Activated T-helper 1 cell treated with anti-CD3 and anti-CD28 coated beads, Interleukin-12 subunit alpha, Interleukin-12 subunit beta, Interleukin-2, Interleukin-4 antibody, amounts not matched to agents 30 ng/mL and 10 ng/mL and 1 ng/mL, durations not matched to agents 14 hours and 24 hours and 36 hours (primary cell): ENCODE results near the gene LRRC15. TPM values are rescaled to one million over a fixed set of nuclear protein-coding genes. Genes with fewer than 3 reads are reported as not detected.

Experiments
- DNase-seq: peaks from one replicate; pipeline ENCODE4 v3.0.0; 2021; ENCODE audit warnings: low spot score
- H3K27ac Mint-ChIP-seq: one replicate; pipeline ENCODE4 v1.8.0; 2021; ENCODE audit warnings: mild to moderate bottlenecking, mixed read lengths
- H3K27me3 Mint-ChIP-seq: one replicate; pipeline ENCODE4 v1.8.0; 2022; ENCODE audit warnings: mild to moderate bottlenecking, moderate library complexity, mixed read lengths; ENCODE audit not compliant: insufficient read depth
- H3K36me3 Mint-ChIP-seq: one replicate; pipeline ENCODE4 v1.8.0; 2021; ENCODE audit warnings: low read depth, mixed read lengths
- H3K4me1 Mint-ChIP-seq: one replicate; pipeline ENCODE4 v1.8.0; 2021; ENCODE audit warnings: low read depth, mixed read lengths
- H3K4me3 Mint-ChIP-seq: one replicate; pipeline ENCODE4 v1.8.0; 2021; ENCODE audit warnings: mild to moderate bottlenecking, moderate library complexity, mixed read lengths
- H3K9me3 Mint-ChIP-seq: one replicate; pipeline ENCODE4 v1.8.0; 2021; ENCODE audit warnings: mixed read lengths
- intact Hi-C: fragments of 100-400 bp; cut with micrococcal nuclease; formaldehyde crosslinking; loops from one replicate; pipeline ENCODE4 v1.15.1; 2024
- total RNA-seq: library from RNA; stranded (reverse); gene quantifications from 2 replicates; pipeline ENCODE4 v1.2.3, GENCODE V29; 2022

Gene LRRC15
- total RNA-seq, 1 donor from 2014 or later: not detected

GRCh38 chr3:194336601-194337355 is 32.8 kb downstream of the LRRC15 start:
- Mint-ChIP-seq H3K9me3 (no peaks in the 10 kb centered on the region), H3K4me3 (no peak overlapping the region), H3K27ac (no peak overlapping the region), H3K4me1 (peaks cover 13% of the 10 kb centered on the region), H3K36me3 (no peaks in the 10 kb centered on the region), H3K27me3 (peaks cover 27% of the 10 kb centered on the region)
- intact Hi-C loops: no loop called here
- DNase-seq: no peak

DNA sequence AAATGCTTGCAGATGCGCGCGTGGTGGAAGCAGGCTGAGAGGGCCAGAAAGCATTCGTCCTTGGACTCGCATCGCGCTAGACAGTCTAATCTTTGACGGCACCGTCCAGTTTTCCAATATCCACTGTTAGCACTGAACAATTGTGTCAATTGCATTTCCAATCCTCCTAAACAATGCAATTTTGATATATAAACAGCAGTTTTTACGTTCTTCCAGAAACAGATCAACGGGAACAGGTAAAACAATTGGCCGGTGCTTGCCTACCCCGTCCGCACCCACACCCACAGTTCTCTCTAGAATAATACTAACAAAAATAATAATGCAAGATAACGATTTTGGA is 35.6 kb downstream of the LRRC15 start:
- DNase-seq: no peak
- Mint-ChIP-seq H3K36me3 (no peaks in the 10 kb centered on the region), H3K4me3 (peak overlapping the region; percentile 73), H3K4me1 (peaks cover 13% of the 10 kb centered on the region), H3K27ac (no peak overlapping the region), H3K27me3 (peaks cover 21% of the 10 kb centered on the region), H3K9me3 (no peaks in the 10 kb centered on the region)
- intact Hi-C loops: loop anchor here (1.0 to 5.0 kb wide), 7 partner anchors 10 to 299 kb away; partner anchors contain the start of gene TMEM44

DNA sequence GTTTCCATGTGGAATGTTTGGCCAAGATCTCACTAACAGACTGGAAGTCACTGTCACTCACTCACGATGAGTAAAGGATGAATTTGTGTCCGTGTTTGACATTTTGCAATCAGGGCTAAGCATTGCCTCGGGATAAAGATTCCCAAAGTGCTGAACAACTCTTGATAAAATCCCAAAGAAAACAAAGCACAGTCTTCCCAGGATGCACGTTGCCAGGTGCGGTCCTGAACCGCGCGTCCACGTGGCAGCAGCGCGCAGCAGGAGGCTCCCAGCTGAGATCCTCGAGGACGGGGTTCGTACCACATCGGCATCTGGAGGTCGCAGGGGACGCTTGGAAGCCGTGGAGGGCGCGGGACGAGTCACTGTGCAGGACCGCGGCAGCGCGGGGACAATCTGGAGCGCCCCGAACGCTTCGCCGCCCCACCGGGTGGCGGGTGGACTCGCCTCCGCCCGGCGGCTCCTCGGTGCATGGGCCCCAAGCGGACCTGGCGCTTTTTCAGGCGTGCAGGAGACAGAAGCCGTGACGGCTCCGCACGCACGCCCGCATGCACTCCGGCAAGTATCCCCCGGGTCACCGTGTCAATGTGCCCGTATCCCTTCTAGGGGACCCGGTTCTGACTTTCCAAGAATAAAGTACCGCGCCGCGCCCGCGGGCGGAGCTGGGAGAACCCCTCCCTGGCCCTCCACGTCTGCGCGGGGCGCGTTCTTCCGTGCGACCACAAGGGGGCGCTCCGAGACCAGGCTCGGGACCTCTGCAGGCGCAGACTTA is 36.1 kb downstream of the LRRC15 start:
- intact Hi-C loops: loop anchor here (1.0 to 5.0 kb wide), 6 partner anchors 11 to 300 kb away; partner anchors contain the start of gene TMEM44
- H3K36me3 Mint-ChIP-seq: no peaks in the 10 kb centered on the region
- no peak overlapping the region for H3K27ac Mint-ChIP-seq
- peak overlapping the region; percentile 73 for H3K4me3 Mint-ChIP-seq
- H3K9me3 Mint-ChIP-seq: no peaks in the 10 kb centered on the region
- H3K27me3 Mint-ChIP-seq: peaks cover 21% of the 10 kb centered on the region
- DNase-seq: peak; percentile 86
- H3K4me1 Mint-ChIP-seq: peaks cover 13% of the 10 kb centered on the region

GRCh38 chr3:194332858-194333211 is 36.7 kb downstream of the LRRC15 start:
- no peak for DNase-seq
- intact Hi-C loops: loop anchor here (1.0 to 5.0 kb wide), 6 partner anchors 11 to 300 kb away; partner anchors contain the start of gene TMEM44
- Mint-ChIP-seq H3K4me3 (peak overlapping the region; percentile 45), H3K36me3 (no peaks in the 10 kb centered on the region), H3K9me3 (no peaks in the 10 kb centered on the region), H3K27me3 (peaks cover 21% of the 10 kb centered on the region), H3K27ac (no peak overlapping the region), H3K4me1 (peaks cover 13% of the 10 kb centered on the region)

DNA sequence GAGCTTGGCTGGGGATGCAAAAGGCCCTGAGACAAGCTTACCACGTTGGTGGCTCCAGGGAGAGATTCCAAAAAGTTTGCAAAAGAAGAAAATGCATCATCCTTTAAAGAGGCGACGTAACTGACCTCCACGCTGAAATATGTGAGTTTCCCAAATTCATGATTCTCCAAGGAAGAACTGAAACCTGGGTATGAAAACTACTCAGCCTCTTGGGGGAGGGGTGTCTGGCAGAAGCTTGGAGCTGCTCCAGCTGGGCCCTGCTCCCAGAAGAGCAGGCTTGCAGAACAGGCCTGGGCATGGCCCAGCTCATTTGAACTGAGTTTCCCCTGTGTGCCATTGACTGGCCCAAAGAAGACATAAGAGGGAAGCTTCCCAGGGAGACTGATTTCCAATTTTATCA is 39.0 kb downstream of the LRRC15 start:
- H3K4me3 Mint-ChIP-seq: no peak overlapping the region
- intact Hi-C loops: loop anchor here (5.0 kb wide), 2 partner anchors 142 to 242 kb away; no protein-coding TSS in a partner anchor
- no peak for DNase-seq
- no peaks in the 10 kb centered on the region for H3K9me3 Mint-ChIP-seq
- no peaks in the 10 kb centered on the region for H3K36me3 Mint-ChIP-seq
- peaks cover 13% of the 10 kb centered on the region for H3K4me1 Mint-ChIP-seq
- no peak overlapping the region for H3K27ac Mint-ChIP-seq
- H3K27me3 Mint-ChIP-seq: peaks cover 16% of the 10 kb centered on the region

- peaks cover 13% of the 10 kb centered on the region for H3K4me1 Mint-ChIP-seq
- peaks cover 16% of the 10 kb centered on the region for H3K27me3 Mint-ChIP-seq
- no peak overlapping the region for H3K4me3 Mint-ChIP-seq
- no peaks in the 10 kb centered on the region for H3K9me3 Mint-ChIP-seq
- intact Hi-C loops: loop anchor here (5.0 kb wide), 2 partner anchors 142 to 242 kb away; no protein-coding TSS in a partner anchor
- H3K27ac Mint-ChIP-seq: no peak overlapping the region
- H3K36me3 Mint-ChIP-seq: no peaks in the 10 kb centered on the region
- DNase-seq: no peak
Observed at GRCh38 chr3:194330160-194330559, 39.4 kb downstream of the LRRC15 start.

DNA sequence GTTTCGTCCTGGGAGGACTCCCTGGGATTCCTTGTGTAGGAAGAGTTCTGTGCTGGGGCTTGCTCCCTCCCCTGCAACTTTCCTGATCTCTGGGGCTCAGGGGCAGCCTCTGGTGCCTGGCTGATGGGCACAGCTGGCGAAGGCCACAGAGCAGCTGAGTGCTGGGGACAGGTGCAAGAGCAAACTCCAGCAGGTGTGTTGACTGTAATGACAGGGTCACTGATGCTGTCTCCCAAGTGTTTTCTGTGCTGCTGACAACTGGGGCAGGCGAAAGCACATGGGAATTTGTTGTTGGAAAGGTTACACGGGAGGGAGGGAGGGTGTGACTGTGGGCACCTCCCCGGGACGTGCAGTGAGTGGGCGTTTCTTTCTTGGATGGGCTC is 40.0 kb downstream of the LRRC15 start:
- no peaks in the 10 kb centered on the region for H3K36me3 Mint-ChIP-seq
- H3K4me3 Mint-ChIP-seq: no peak overlapping the region
- DNase-seq: no peak
- H3K4me1 Mint-ChIP-seq: peaks cover 13% of the 10 kb centered on the region
- H3K9me3 Mint-ChIP-seq: no peaks in the 10 kb centered on the region
- H3K27ac Mint-ChIP-seq: no peak overlapping the region
- H3K27me3 Mint-ChIP-seq: peaks cover 16% of the 10 kb centered on the region
- intact Hi-C loops: no loop called here

- no peak for DNase-seq
- peaks cover 16% of the 10 kb centered on the region for H3K27me3 Mint-ChIP-seq
- intact Hi-C loops: no loop called here
- H3K36me3 Mint-ChIP-seq: no peaks in the 10 kb centered on the region
- H3K9me3 Mint-ChIP-seq: no peaks in the 10 kb centered on the region
- H3K4me1 Mint-ChIP-seq: peaks cover 11% of the 10 kb centered on the region
- no peak overlapping the region for H3K27ac Mint-ChIP-seq
- no peak overlapping the region for H3K4me3 Mint-ChIP-seq
Observed at GRCh38 chr3:194328942-194329582, 40.5 kb downstream of the LRRC15 start.

DNA sequence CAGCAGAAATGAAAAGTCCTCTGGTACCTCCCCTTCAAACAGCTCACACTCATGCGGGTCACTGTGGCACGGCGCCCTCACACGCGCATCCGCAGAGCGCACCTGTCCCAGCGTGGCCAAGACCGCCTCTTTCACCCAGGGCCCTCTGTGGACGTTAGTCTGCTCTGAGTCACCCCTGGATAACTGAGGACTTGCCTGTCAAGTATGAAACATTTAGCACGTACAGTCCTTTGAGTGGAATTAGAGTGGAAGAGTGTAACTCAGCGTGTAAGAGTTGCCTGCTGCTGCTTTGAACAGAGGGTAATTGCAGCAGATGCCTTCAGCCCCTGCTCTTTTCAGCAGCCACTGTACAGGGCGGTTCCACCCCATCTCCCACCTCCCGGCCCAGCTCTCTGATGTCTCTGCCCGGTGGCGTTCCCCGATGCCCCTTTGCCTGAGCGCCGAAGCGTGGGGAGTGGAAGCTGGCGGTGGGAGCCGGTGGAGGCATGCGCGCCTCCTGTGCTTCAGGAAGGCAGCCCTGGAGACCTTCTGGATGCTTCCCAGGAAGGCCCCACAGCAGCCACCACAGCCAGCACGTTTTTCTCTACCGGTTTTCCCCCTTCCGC is 41.4 kb downstream of the LRRC15 start:
- Mint-ChIP-seq H3K27me3 (peaks cover 14% of the 10 kb centered on the region), H3K4me1 (peaks cover 5% of the 10 kb centered on the region), H3K27ac (no peak overlapping the region), H3K9me3 (no peaks in the 10 kb centered on the region), H3K4me3 (no peak overlapping the region), H3K36me3 (no peaks in the 10 kb centered on the region)
- DNase-seq: no peak
- intact Hi-C loops: no loop called here

DNA sequence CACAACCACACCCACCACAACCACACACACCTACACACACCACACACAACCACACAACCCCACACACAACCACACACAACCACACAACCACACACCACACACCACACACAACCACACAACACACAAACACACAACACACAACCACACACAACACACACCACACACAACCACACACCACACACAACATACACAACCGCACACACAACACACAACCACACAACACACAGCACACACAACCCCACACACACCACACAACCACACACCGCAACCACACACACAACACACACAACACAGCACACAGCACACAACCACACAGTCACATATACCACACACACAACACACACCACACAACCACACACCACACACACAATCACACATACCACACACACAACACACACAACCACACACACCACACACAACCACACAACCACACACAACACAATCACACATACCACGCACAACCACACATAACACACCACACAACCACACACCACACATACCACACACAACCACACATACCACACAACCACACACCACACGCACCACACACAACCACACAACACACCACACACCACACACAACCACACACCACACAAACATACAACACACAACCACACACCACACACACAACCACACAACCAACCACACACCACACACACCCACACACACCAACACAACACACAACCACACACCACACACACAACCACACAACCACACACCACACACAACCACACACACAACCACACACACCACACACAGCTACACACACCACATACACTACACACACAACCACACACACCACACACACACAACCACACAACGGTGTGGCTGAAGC is 42.1 kb downstream of the LRRC15 start:
- DNase-seq: no peak
- no peak overlapping the region for H3K27ac Mint-ChIP-seq
- intact Hi-C loops: no loop called here
- H3K4me3 Mint-ChIP-seq: no peak overlapping the region
- peaks cover 7% of the 10 kb centered on the region for H3K27me3 Mint-ChIP-seq
- no peaks in the 10 kb centered on the region for H3K4me1 Mint-ChIP-seq
- no peaks in the 10 kb centered on the region for H3K9me3 Mint-ChIP-seq
- no peaks in the 10 kb centered on the region for H3K36me3 Mint-ChIP-seq

GRCh38 chr3:194326968-194327217 is 42.6 kb downstream of the LRRC15 start:
- Mint-ChIP-seq H3K4me3 (no peak overlapping the region), H3K27ac (no peak overlapping the region), H3K4me1 (no peaks in the 10 kb centered on the region), H3K36me3 (no peaks in the 10 kb centered on the region), H3K9me3 (no peaks in the 10 kb centered on the region), H3K27me3 (peaks cover 6% of the 10 kb centered on the region)
- intact Hi-C loops: no loop called here
- DNase-seq: no peak

- no peaks in the 10 kb centered on the region for H3K4me1 Mint-ChIP-seq
- intact Hi-C loops: no loop called here
- no peak for DNase-seq
- no peaks in the 10 kb centered on the region for H3K9me3 Mint-ChIP-seq
- peaks cover 4% of the 10 kb centered on the region for H3K27me3 Mint-ChIP-seq
- no peaks in the 10 kb centered on the region for H3K36me3 Mint-ChIP-seq
- H3K4me3 Mint-ChIP-seq: no peak overlapping the region
- H3K27ac Mint-ChIP-seq: no peak overlapping the region
Observed at GRCh38 chr3:194326192-194326967, 43.2 kb downstream of the LRRC15 start.
